ENCODE measurements around the gene EPB41L4A. TPM values are rescaled to one million over a fixed set of nuclear protein-coding genes. Genes with fewer than 3 reads are reported as not detected.
"Not testable (repeated sequence)": the region's sequence is repeated elsewhere in the genome, so short reads cannot be mapped to it uniquely, and the experiment has no call there.

The EPB41L4A gene
- total RNA-seq, 1 donor from 2014 or later = 9.7 TPM

DNA sequence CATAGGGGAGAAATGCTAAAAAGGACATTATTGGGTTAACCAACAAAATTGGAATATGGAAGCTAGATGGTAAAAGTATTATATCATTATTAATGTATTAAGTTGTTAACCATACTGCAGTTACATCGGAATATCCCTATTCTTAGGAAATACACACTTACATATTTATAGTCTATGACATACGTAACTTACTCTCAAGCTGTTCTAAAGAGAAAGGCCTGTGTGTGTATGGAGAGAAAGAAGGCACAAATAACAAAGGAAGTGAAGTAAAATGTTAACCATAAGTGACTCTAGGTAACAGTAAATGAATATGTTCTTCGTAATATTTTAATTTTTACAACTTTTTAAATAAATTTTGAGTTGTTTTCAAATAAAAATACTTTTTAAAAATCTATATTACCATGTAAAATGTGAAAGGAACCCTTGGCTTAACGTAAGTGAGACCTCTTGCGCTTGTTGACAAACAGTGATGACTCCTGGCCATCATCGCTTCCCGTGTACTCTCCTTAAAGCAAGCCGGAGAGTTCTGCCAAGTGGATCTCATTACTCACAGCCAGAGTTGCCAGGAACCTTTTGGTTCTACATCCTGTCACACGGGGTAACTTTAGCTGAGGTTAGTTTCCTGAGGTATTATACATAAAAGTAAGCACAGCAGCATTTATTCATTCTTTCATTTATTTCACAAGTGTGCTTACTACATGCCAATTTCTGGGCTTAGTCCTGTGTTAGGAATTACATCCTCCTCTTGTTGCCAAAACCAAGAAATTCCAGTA is 165.4 kb downstream of the EPB41L4A start:
- peak; percentile 39 for DNase-seq

- DNase-seq = no peak
Measured at GRCh38 chr5:112250551-112250950, 168.5 kb downstream of the EPB41L4A start.

- no peak for DNase-seq
Measured at GRCh38 chr5:112248623-112249022, 170.5 kb downstream of the EPB41L4A start.

GRCh38 chr5:112247960-112248359 is 171.1 kb downstream of the EPB41L4A start:
- DNase-seq = no peak

- no peak for DNase-seq
Measured at GRCh38 chr5:112245656-112246055, 173.4 kb downstream of the EPB41L4A start.

GRCh38 chr5:112239996-112240395 is 179.1 kb downstream of the EPB41L4A start:
- DNase-seq = no peak

DNA sequence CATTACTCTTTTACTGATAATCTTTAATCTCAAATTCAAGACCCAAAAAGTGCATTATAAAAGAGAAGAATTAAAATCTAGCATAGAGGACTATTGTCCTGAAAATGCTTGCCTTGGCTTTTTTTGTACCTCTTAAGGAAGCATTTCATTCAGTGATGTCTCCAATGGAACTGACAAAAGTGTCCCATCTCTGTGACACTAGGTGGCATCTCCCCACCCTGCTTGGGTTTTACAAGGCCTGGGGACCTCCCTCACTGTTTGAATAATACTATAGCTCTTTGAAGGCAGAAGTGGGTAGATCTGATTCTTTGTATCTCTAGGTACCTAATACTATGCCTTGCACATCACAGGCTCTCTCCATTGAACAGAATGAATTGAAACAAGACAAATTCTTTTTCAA is 180.6 kb downstream of the EPB41L4A start:
- DNase-seq = no peak

DNA sequence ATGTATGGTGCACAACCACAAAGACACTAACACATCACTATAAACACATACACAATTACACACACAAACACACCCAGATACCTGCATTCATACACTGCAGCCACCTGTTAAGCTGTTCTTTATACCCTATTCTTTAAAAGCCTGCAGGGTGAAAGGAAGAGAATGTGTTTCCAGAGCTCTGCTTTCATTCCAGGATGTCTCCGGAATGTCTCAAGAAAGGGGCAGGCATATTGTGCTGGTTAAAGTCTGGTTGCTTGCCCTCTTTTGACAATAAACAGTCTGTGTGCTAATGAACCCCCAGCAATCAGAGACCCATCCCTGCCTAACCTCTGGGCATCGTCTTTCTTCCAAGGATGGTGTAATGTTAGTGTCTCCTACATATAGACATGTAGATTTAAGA is 181.6 kb downstream of the EPB41L4A start:
- no peak for DNase-seq

GRCh38 chr5:112234000-112234399 is 185.1 kb downstream of the EPB41L4A start:
- no peak for DNase-seq

DNA sequence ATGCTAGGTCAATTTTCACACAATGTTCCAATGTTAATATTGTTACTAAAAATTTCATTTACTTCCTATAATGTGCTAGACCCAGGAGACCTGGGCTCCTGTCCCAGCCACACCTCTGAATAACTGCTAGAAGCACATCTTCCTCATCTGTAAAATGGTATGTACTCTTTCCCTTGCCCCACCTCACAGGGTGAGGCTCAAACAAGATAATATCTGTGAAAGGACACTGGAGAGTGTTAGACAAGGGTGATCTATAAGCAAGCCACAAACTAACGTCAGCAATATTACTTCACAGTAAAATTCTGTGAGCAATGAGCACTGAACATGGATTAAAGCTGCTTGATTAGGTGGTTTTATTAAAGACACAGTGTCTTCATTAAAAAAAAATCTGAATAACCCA is 186.4 kb downstream of the EPB41L4A start:
- DNase-seq = no peak

DNA sequence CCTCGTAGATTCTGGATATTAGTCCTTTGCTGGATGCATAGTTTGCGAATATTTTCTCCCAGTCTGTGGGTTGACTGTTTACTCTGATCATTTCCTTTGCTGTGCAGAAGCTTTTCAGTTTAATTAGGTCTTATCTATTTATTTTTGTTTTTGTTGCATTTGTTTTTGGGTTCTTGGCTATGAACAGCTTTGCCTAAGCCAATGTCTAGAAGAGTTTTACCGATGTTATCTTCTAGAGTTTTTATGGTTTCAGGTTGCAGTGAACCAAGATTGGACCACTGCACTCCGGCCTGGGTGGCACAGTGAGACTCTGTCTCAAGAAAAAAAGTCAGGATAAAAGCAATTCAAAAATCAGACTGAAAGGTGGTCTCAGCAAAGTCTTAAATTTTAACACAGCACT is 188.5 kb downstream of the EPB41L4A start:
- no peak for DNase-seq

GRCh38 chr5:112228667-112229066 is 190.4 kb downstream of the EPB41L4A start:
- DNase-seq = peak; percentile 79

DNA sequence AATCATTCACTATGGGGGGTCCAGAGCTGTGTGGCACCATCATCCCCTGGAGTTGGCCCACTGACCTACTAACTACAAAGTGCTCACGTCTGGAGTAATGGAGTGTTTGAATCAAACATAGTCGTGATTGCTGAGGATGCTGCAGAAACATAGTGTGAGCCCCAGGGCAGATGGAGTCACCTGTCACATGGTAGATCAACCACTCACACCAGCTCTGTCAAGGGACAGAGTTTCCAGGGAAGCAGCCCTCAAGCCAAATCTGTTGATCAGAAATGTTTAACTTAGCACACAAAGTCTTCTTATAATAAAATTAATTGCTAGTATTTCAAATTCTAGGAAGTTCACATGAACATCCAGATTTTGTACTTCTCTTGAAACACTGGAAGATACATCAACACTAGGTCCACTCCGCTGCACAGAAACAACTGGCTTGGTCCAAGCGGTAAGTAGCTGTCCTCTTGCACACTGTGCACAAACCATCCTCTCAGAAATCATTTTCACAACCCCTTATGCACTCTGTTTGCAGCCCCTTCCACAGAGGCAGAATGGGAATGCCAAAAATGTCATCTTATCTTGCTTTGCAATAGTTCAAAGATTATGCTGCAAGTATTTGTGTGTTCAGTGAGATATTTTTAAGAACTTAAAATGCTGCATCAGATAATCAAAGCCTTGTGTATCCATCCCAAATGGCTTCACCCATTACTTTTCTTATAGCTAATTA is 191.0 kb downstream of the EPB41L4A start:
- no peak for DNase-seq

DNA sequence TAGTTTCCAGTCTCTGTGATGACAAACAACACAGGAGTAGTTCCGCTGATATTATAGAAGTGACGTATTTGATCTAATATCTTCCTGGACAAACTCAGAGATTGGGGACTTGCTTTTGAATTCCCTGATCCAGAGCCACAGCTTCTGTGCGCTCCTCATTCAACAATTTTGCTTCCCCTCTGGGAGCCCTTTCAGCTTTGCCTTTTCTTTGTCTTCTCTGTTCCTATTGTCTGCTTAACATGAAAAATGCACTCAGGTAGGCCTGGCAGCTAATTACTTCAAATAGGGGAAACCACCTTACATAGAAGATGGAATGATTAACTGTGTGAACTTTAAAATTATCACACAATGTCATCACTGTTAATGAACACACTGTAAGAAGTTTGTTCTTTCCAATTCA is 192.9 kb downstream of the EPB41L4A start:
- no peak for DNase-seq

DNA sequence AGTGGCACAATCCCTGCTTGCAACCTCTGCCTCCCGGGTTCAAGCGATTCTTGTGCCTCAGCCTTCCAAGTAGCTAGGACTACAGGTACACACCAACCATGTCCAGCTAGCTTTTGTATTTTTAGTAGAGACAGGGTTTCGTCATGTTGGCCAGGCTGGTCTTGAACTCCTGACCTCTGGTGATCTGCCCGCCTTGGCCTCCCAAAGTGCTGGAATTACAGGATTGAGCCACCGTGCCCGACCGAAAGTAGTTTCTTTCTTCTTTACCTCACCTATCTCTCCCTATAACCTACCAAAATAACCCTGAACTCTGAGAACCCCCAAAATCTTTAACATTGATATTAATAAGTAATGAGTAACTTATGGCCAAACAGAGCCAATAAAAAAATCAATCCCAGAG is 196.1 kb downstream of the EPB41L4A start:
- DNase-seq = not testable (repeated sequence)

DNA sequence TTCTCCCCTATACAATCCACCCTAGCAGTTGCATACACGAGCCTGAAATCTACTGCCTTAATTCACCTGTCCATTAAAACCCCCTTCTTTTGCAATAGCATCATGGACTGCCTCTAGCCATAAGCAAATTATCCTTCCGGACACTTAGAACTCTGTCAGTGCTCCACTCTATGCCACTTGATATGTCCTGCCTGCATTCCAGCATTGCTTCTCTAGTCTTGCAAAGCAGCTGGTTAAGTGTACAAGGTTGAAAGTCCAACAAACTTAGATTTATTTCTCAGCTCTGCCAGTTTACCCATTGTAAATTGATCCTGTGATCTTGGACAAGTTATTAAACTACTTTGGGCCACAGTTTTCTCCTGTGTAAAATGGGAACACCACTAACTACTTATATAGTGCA is 197.9 kb downstream of the EPB41L4A start:
- peak; percentile 49 for DNase-seq

DNA sequence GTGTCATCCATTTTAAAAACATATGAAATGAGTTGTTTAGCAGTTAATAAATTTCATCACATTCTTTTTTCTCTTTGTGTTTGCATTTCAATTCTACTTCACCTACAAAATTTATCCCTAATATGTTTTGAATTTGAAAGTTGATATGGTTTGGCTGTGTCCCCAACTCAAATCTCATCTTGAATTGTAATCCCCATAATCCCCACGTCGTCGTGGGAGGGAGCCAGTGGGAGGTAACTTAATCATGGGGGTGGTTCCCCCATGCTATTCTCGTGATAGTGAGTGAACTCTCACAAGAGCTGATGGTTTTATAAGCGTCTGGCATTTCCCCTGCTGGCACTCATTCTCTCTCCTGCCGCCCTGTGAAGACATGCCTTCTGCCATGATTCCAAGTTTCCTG is 200.1 kb downstream of the EPB41L4A start:
- DNase-seq = no peak

DNA sequence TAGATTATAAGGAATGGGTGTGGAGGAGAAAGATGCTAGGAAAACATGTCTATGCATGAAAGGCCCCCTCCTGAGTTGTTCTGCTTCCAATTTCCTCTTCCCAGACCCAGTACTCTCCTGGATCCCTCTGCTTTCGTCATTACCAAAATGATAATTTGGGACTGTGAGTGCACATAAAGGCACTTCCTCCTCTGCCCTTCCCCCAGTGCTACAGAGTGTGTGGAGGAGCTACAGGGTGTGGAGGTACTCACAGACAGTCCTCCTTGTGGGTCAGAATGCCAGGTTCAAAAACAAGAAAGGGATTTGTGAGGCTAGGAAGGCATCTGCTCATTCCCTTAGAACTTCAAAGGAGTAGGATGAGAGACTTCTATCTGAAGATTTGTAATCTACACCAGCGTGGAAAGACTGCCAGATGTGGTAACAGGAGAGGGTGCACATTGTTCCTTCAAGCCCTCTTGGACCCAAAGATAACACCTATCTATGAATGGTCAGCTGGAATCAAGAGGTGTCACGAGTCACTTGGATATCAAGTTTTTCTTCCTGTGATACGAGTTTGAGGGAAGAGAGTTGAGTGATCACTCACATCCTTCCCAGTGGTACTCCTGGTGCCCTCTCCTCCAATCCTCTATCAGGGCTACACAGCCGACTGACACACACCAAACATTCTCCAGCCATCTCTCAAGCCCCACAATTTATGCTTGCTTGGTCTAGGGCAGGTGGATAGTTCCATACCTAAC is 201.1 kb downstream of the EPB41L4A start:
- no peak for DNase-seq

DNA sequence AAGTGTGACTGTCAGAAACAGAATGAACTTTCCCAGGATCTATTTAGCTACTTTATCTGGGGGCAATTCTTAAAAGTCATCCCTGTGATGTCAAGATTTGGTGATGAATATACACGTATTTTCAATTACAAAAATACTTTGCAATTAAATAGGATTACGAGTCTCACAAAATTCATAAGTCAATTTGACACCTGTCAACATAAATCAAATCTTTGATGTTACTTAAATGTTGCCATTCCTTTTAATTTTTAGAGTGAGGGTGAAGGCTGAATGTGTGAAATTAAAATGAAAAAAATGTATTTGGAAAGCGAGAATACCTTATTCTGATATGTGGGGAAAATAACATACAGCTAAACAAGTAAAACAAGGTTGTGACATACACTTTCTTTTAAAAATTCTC is 202.9 kb downstream of the EPB41L4A start:
- DNase-seq = no peak

- DNase-seq = peak; percentile 72
Measured at GRCh38 chr5:112210430-112211005, 208.6 kb downstream of the EPB41L4A start.

GRCh38 chr5:112208699-112209615 is 210.1 kb downstream of the EPB41L4A start:
- DNase-seq = no peak

DNA sequence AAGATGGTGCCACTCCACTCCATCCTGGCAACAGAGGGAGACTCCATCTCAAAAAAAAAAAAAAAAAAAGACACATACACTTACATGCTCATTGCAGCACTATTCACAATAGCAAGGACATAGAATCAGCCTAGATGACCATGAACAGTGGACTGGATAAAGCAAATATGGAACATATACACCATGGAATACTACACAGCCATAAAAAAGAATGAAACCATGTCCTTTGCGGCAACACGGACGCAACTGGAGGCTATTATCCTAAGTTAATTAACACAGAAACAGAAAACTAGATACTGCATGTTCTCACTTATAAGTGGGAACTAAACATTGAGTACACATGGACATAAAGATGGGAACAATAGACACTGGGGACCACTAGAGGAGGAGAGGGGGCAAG is 210.9 kb downstream of the EPB41L4A start:
- not testable (repeated sequence) for DNase-seq

All from tongue (tissue), 2 donors.